AG08395 (cell line): ENCODE measurements around the gene F8.
"Not testable (repeated sequence)": the region's sequence is repeated elsewhere in the genome, so short reads cannot be mapped to it uniquely, and the experiment has no call there.

Experiments used
- DNase-seq: peaks from one replicate; pipeline ENCODE4 v3.0.0; 2012; ENCODE audit warnings: mixed read lengths, low spot score

Gene F8

DNA sequence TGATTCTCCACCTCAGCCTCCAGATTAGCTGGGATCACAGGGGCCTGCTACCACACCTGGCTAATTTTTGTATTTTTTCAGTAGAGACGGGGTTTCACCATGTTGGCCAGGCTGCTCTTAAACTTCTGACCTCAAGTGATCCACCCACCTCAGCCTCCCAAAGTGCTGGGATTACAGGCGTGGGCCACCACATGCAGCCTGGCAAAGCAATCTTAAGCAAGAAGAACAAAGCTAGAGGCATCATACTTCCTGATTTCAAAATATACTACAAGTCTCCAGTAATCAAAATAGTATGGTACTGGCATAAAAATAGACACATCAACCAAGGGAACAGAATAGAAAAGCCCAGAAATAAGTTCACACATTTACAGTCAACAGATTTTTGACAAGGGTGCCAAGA, 149.2 kb downstream of the F8 start:
- no peak for DNase-seq

DNA sequence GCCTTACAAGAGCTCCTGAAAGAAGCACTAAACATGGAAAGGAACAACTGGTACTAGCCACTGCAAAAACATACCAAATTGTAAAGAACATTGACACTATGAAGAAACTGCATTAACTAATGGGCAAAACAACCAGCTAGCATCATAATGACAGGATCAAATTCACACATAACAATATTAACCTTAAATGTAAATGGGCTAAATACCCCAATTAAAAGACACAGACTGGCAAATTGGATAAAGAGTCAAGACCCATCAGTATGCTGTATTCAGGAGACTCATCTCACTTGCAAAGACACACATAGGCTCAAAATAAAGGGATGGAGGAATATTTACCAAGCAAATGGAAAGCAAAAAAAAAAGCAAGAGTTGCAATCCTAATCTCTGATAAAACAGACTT, 154.0 kb downstream of the F8 start:
- not testable (repeated sequence) for DNase-seq

GRCh38 chrX:154855256-154855655, 167.3 kb downstream of the F8 start:
- no peak for DNase-seq

- DNase-seq, result no peak
These were observed 171.4 kb downstream of the F8 start for GRCh38 chrX:154850957-154851611.

- DNase-seq, result peak; percentile 52
These were observed 181.7 kb downstream of the F8 start for GRCh38 chrX:154840856-154841255.

- no peak for DNase-seq
These were observed 186.4 kb downstream of the F8 start for GRCh38 chrX:154836163-154836562.

DNA sequence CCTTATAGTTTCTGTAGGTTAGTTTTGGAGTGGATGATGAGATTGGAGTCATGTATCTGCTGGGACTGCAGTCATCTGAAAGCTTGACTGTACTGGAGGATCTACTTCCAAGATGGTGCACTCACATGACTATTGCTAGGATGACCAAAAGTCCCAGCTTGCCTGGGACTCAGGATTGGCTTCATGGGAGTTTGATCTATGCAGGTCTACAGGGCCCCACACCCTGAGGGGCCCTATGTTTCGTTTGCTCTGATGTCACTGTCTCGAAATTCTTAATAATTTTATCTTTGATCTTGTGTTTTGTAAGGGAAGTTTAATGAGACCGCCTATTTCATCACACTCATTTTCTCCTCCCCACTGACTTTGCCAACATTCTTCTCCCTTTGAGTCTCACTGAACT, 188.0 kb downstream of the F8 start, which contains the start of gene SMIM9:
SMIM9 (minus strand) TSS at position 101 of the 400 bp plus-strand sequence. CDS start 3,806 bp downstream, outside the sequence.
- no peak for DNase-seq

DNA sequence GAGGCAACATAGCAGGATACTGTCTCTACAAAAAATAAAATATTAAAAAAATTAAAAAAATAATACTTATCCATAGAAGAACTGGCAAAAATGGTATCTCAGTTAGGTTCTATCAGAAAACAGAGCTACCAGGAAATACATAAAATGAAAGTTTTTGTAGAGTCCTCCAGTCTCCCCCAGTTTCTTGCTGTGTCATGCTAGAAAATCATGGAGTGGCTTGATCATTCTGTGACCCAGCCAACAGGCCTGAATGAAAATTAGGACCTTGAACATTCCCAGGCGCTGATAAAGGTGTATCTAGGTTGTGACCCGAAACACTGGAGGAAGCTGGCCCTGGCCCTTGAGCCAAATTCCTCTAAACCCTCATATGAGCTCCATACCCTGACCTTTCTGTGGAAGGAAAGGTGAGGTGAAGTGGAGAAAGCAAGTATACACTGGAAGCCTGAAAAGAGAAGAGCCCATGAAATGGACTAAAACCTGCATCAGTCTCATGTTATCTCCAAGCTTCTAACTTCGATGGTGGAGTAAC, 188.7 kb downstream of the F8 start:
- no peak for DNase-seq

DNA sequence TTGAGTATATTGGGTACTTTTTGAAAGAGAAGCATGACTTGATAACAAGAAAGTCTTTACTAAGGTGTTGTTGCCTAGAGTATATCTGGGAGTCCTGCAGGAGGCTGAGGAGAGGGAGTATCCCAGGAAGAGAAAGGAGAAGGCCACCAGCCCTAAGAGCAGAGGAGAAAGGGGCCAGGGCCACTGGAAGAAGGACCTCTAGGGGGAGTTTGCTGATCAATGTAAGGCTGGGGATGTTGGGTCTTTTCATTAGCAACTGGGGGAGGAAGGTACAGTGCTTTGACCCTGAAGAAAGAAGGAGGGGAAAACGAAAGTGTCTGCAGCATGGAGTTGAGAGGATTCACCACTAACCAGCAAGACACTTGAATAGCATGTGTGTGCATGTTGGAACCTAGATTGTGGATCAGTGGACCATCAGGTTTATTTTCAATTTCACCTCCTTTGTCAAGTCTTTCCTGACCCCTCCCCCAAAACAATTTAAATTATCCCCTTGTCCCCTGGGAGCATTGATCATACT, 192.5 kb downstream of the F8 start:
- DNase-seq, result no peak

- DNase-seq, result no peak
These were observed 193.4 kb downstream of the F8 start for GRCh38 chrX:154829134-154829533.

- DNase-seq, result no peak
These were observed 194.5 kb downstream of the F8 start for GRCh38 chrX:154828016-154828408.

GRCh38 chrX:154827194-154828015, 195.1 kb downstream of the F8 start:
- no peak for DNase-seq

- not testable (repeated sequence) for DNase-seq
These were observed 196.9 kb downstream of the F8 start for GRCh38 chrX:154825586-154825985.

- DNase-seq, result no peak
These were observed 197.9 kb downstream of the F8 start for GRCh38 chrX:154824638-154825037.

- DNase-seq, result no peak
These were observed 200.5 kb downstream of the F8 start for GRCh38 chrX:154822029-154822428.

DNA sequence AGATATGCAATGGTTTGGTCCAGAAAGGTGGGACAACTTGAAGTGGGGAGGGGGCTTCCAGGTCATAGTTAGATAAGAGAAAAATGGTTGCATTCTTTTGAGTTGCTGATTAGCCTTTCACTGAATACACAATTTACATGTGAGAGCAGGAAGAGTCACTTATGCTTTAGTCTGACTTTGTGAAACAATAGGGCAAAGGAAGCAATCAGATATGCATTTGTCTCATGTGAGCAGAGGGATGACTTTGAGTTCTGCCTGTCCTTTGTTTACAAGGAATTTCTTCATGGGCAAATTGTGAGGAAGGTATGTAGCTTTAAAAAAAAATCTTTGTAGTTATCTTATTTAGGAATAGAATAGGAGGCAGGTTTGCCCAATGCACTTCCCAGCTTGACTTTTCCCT, 201.0 kb downstream of the F8 start:
- DNase-seq, result no peak

DNA sequence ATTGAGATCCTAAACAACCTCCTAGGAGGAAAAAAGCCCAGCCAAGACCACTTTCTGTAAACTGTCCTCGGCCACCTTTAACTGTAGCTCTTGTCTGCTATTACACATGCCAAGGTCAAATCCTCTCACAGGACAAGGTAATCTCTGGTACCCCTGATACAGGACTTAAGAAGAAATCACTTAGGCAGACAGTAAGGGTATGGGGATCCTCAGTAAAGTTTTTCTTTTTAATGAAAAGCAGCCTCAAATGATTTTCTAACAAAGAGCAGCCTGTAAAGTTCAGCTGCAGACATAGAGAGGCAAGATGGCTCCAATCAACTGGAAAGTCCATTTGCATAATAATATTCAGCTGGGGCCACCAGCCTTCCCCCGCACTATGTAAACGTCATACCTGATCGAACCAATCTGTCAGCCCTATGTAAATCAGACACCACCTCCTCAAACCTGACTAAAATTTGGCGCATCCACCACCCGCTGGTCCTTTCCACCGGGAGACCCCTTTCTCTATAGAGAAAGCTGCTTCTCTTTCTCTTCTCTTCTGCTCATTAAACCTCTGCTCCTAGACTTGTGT, 202.7 kb downstream of the F8 start:
- DNase-seq, result no peak

DNA sequence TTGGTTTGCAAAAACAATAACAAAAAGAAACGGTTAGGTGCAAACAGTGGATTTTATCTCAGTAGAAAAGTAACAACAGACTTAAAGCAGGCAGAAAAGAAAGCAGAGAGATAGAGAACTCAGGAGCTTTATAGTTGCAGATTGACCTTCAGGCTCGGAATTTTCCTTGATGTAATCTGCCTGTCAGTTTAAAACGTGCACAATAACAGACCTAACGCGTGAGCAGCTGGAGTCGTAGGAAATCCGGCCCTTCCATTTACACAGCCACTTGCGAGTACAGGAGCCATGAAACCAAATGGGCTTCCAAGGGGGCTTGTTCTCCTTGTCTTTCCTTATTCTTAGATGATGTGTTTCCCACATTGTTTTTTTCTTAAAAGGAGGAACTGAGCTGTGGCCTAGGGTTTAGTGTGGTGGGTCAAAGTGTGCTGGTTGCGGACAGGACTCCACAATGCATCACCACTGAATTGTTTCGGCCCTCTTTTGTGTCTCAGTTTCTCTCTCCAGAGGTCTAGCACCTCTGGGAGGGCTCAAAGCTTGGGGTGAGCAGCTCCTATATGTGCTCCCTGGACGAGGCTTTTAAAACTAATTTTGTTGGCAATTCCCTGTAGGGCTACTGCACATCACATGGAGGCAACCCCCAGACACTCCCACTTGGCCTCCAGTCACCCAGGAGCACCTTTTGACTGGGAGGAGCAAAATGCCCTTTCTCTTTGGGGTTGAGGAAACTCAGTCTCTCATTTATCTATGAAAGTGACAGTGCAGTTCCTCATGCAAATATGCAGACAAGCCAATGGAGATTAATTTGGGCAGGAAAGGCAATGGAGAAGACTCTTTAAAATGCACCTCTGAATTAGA, 203.4 kb downstream of the F8 start:
- no peak for DNase-seq

DNA sequence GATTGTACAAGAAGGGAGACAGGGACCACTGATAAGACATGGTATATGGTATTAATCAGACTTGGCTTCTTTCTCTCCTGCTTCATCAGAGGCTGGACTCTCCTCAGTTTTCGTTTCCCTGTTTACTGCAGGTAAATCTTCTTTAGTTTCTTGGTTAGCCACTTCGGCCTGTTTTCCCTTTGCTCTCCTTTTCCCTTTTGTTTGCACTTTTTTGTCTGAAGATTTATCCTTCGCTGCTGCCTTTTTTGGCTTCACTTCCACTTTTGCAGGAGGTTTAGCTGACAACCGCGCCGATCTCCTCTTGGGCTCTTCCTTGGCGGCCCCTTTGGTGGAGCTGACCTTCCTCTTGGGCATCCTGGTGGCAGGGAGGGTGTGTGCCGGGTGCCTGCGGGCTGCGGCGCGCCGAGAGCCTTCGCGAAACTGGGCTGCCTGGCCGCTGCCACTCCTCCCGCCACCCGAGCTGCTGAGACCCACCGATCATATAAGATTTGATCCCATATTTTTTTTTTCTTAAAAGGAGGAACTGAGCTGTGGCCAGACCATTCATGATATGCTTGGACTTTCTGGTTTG, 205.4 kb downstream of the F8 start:
- not testable (repeated sequence) for DNase-seq

DNA sequence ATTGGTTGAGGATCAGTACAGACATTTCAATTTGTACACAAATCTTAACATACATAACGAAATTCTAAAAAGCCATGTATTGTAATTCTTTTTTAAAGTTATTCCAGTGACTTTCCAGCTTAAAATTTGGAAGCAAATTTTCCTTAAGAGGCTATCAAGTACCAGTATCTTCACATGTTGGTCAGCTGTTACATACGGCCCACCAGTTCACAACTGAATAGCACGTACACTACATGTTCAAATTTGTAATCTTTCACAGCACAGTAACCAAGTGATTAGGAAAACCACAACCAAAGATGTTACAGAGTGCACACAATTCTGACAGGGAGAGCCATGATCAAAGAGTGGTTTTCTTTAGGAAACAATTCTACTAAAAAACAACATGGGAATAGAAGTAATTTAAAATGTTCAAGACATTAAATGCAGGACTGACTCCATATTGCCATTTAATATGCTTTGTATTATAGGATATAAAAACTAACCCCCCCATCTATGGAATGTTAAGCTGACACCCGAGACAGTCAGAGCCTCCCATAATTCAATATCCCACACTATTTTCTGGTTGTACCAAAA, 206.1 kb downstream of the F8 start:
- not testable (repeated sequence) for DNase-seq

DNA sequence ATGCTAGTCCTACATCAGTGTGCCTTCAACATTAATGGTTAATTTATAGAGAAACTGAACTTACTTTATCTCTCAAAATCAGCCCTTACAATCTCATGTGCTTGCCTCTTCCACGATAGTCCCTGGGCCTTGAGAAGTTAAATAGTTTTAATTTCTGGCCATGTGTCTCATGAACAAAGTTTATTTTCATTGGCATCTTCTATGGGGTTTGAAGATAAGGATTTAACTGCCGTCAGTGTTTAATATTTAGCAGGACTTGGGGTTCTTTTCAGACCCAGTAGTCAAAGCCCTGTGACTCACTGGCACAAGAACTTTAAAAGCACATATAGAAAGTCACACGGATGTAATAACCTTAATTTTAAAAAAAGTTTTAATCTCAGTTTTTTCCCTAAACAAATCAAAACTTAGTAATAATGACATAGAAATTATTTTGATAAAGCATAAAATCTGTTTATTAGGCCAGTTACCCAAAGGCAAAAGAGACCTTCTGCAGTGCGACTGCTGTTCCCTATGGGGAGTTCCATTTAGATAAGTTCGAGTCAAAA, 207.2 kb downstream of the F8 start:
- no peak for DNase-seq
